Measurements from ENCODE around the gene SAP25.

- TF ChIP-seq CTCF (IDR thresholded peaks at IDR 0.05): no peak
- TF ChIP-seq EZH2 (IDR thresholded peaks at IDR 0.05; ENCODE audit: borderline replicate concordance, insufficient read depth, low read depth, low read length, poor library complexity, severe bottlenecking): no peak
These were observed 41.3 kb downstream of the SAP25 start for GRCh38 chr7:100532165-100533022.
